DND-41 (cell line): ENCODE measurements around the gene ZNF566.

Experiments used
- ATAC-seq: fragments of 200-7000 bp; cut with Tn5 transposase; 3 replicates; pipeline ENCODE4 v1.9.1; 2021; ENCODE audit warnings: low read depth; ENCODE audit not compliant: insufficient read depth
- DNase-seq: peaks from one replicate; pipeline ENCODE4 v3.0.0-alpha.2; 2020
- H2AFZ ChIP-seq: 2 replicates; pipeline ENCODE4 v1.6.0; 2012; ENCODE audit warnings: low read depth, low read length
- H3K27ac ChIP-seq: 2 replicates; pipeline ENCODE4 v1.5.1; 2012; ENCODE audit warnings: low read length, inconsistent platforms
- H3K27me3 ChIP-seq: fragments of 200-600 bp; sonication (generic); 2 replicates; pipeline ENCODE4 v1.6.0; 2012; ENCODE audit warnings: low read length, mild to moderate bottlenecking, inconsistent platforms; ENCODE audit not compliant: insufficient read depth, poor library complexity
- H3K36me3 ChIP-seq: 2 replicates; pipeline ENCODE4 v1.5.1; 2012; ENCODE audit warnings: low read length, inconsistent platforms; ENCODE audit not compliant: insufficient read depth
- H3K4me1 ChIP-seq: 2 replicates; pipeline ENCODE4 v1.5.1; 2012; ENCODE audit warnings: mild to moderate bottlenecking, low read length; ENCODE audit not compliant: insufficient read depth
- H3K4me2 ChIP-seq: 2 replicates; pipeline ENCODE4 v1.6.0; 2012; ENCODE audit warnings: mild to moderate bottlenecking, moderate library complexity, low read length, inconsistent platforms; ENCODE audit not compliant: insufficient read depth
- H3K4me3 ChIP-seq, 2 experiments: fragments of 200-600 bp in 1 of 2; shearing (Covaris generic) in 1 of 2; 2 replicates each; pipeline ENCODE4 v1.5.1; 2012 to 2016; ENCODE audit warnings: inconsistent platforms in 2 of 2, low read length in 2 of 2, mild to moderate bottlenecking in 2 of 2, low read depth in 1 of 2, moderate library complexity in 1 of 2
- H3K79me2 ChIP-seq: 2 replicates; pipeline ENCODE4 v1.6.0; 2012; ENCODE audit warnings: low read length, inconsistent platforms; ENCODE audit not compliant: insufficient read depth
- H3K9ac ChIP-seq: 2 replicates; pipeline ENCODE4 v1.6.0; 2012; ENCODE audit warnings: low read depth, mild to moderate bottlenecking, inconsistent platforms, low read length, moderate library complexity
- H3K9me3 ChIP-seq: 2 replicates; pipeline ENCODE4 v1.5.1; 2012; ENCODE audit warnings: low read length, moderate library complexity, mild to moderate bottlenecking, inconsistent platforms; ENCODE audit not compliant: insufficient read depth, severe bottlenecking
- H4K20me1 ChIP-seq: 2 replicates; pipeline ENCODE4 v1.6.0; 2012; ENCODE audit warnings: low read length; ENCODE audit not compliant: insufficient read depth
- CTCF ChIP-seq: IDR thresholded peaks from 2 replicates; pipeline ENCODE4 v1.5.1; 2012; ENCODE audit warnings: borderline replicate concordance, low read length, moderate library complexity, mild to moderate bottlenecking; ENCODE audit not compliant: poor library complexity, severe bottlenecking; ENCODE audit errors: extremely low read depth
- EZH2 ChIP-seq: IDR thresholded peaks from 3 replicates; pipeline ENCODE4 v1.6.1; 2012; ENCODE audit warnings: borderline replicate concordance, low read depth, mild to moderate bottlenecking, moderate library complexity, low read length, inconsistent platforms; ENCODE audit not compliant: severe bottlenecking

Gene ZNF566

GRCh38 chr19:36420961-36421748 is 68.2 kb downstream of the ZNF566 start:
- peaks cover 13% of the 10 kb centered on the region for H3K36me3 ChIP-seq
- H3K27ac ChIP-seq = no peak overlapping the region
- DNase-seq = no peak
- no peak overlapping the region for H3K4me2 ChIP-seq
- 0 out of 2 replicates have a peak, but pooled peaks cover 2% of the 10 kb centered on the region for H4K20me1 ChIP-seq
- no peak overlapping the region; the same call in 1 of the 2 replicates for H2AFZ ChIP-seq
- peaks cover 22% of the 10 kb centered on the region for H3K4me1 ChIP-seq
- H3K79me2 ChIP-seq = peaks cover 24% of the 10 kb centered on the region
- no peak overlapping the region for H3K4me3 ChIP-seq
- ATAC-seq = no peak
- TF ChIP-seq EZH2 = no peak
- no peak for TF ChIP-seq CTCF
- no peaks in the 10 kb centered on the region for H3K27me3 ChIP-seq
- no peak overlapping the region for H3K9ac ChIP-seq
- no peaks in the 10 kb centered on the region for H3K9me3 ChIP-seq

- no peaks in the 10 kb centered on the region for H3K27me3 ChIP-seq
- H2AFZ ChIP-seq = peak within 1 kb of the TSS; percentile 92
- peaks cover 4% of the 10 kb centered on the region for H3K9me3 ChIP-seq
- peak within 1 kb of the TSS; percentile 92 for H3K27ac ChIP-seq
- peaks cover 32% of the 10 kb centered on the region for H3K4me1 ChIP-seq
- TF ChIP-seq EZH2 = no peak
- no peak for TF ChIP-seq CTCF
- peak within 1 kb of the TSS; percentile 72 to 89 for H3K4me3 ChIP-seq
- peaks cover 51% of the 10 kb centered on the region for H3K79me2 ChIP-seq
- ATAC-seq (peak; percentile 94), DNase-seq (peak; percentile 90)
- 0 out of 2 replicates have a peak, but pooled peaks cover 2% of the 10 kb centered on the region for H4K20me1 ChIP-seq
- peak within 1 kb of the TSS; percentile 91 for H3K4me2 ChIP-seq
- H3K9ac ChIP-seq = peak within 1 kb of the TSS; percentile 88
- H3K36me3 ChIP-seq = peaks cover 31% of the 10 kb centered on the region
Measured at GRCh38 chr19:36418287-36419001, 70.9 kb downstream of the ZNF566 start, which contains the start of gene ZFP82. Gene ZFP82 (minus strand): TSS chr19:36418644. CDS start chr19:36409789, 8,855 bp downstream.

- TF ChIP-seq EZH2 = no peak
- TF ChIP-seq CTCF = no peak
- H3K4me2 ChIP-seq = peak overlapping the region; percentile 91
- no peaks in the 10 kb centered on the region for H3K27me3 ChIP-seq
- H2AFZ ChIP-seq = peak overlapping the region; percentile 92
- H3K9ac ChIP-seq = peak overlapping the region; percentile 88
- peak; percentile 28 for DNase-seq
- peak overlapping the region; percentile 72 to 89 for H3K4me3 ChIP-seq
- peaks cover 37% of the 10 kb centered on the region for H3K36me3 ChIP-seq
- peak; percentile 18; the same call in 2 of the 3 replicates for ATAC-seq
- H3K4me1 ChIP-seq = peaks cover 32% of the 10 kb centered on the region
- peak overlapping the region; percentile 92 for H3K27ac ChIP-seq
- H3K9me3 ChIP-seq = peaks cover 4% of the 10 kb centered on the region
- 0 out of 2 replicates have a peak, but pooled peaks cover 2% of the 10 kb centered on the region for H4K20me1 ChIP-seq
- H3K79me2 ChIP-seq = peaks cover 57% of the 10 kb centered on the region
Measured at GRCh38 chr19:36417752-36418286, 71.5 kb downstream of the ZNF566 start.
